ENCODE results near the gene REPIN1. TPM values are rescaled to one million over a fixed set of nuclear protein-coding genes. Genes with fewer than 3 reads are reported as not detected.

Gene REPIN1
- total and polyA plus RNA-seq, 4 donors = 17.1 to 118 (median 55.1) TPM

DNA sequence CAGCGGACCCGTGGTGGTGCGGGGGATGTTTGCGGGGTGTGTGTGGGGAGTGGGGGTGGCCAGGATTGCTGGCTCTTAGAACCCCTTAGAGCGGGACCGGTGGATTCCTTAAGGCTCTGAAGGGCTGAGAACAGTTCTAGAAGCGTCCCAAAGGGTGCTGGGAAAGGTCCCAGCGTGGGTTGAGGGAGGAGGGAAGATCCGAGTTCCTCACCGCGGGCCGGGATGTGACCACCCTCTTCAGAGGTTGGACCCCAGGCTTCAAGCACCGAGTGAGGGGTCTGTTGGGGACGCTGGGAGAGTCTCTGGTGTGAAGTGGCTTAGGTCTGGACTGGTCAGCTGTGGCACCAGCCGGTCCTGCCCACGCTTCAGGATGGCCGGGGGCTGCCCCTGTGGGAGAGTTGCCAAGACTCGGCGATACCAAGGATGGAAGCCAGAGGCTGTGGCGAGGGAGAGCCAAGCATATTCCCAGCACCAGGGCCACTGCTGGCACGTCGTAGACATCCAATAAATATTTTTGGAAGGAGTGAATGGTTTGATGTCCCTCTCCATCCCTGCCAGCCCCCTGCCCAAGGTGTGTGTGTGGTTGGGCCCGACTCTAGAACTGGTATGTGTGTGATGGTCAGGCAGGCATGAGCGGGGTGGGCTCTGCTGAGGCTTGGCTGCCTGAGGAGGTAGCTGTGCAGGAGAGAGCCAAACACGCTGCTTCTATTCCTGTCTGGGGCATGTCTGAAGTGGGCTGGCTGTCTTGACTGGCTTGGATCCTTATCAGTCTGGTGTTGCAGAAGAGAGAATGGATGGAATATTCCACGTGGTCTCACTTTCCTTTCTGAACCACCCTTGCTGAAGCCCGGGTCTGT, 29.7 kb downstream of the REPIN1 start:
- 95% methylated on average over 27 of the region's 27 CpGs for WGBS
- Histone ChIP-seq H3K4me3 (ENCODE audit: low read depth in 1 of 3, low read length in 3 of 3) (no peak overlapping the region), H3K27ac (ENCODE audit: low read depth in 1 of 2, low read length in 2 of 2) (no peak overlapping the region), H3K36me3 (ENCODE audit: control insufficient read depth in 4 of 4, insufficient read depth in 3 of 4, low read depth in 1 of 4, low read length in 3 of 4) (peaks cover 0 to 4% (median 0%) of the 10 kb centered on the region in 4 donors), H3K9me3 (ENCODE audit: control insufficient read depth in 4 of 4, low read length in 3 of 4) (no peaks in the 10 kb centered on the region), H3K9ac (ENCODE audit: low read depth in 1 of 2, low read length in 2 of 2) (no peak overlapping the region), H3K27me3 (ENCODE audit: control insufficient read depth in 4 of 4, insufficient read depth in 4 of 4, low read length in 3 of 4) (no peaks in the 10 kb centered on the region), H3K4me1 (ENCODE audit: control insufficient read depth in 4 of 4, insufficient read depth in 4 of 4, low read length in 3 of 4) (no peaks in the 10 kb centered on the region)
- DNase-seq (ENCODE audit: low spot score) = no peak
- TF ChIP-seq SP1 (IDR thresholded peaks at IDR 0.05) = no peak
- no peak for TF ChIP-seq NR2F2 (IDR thresholded peaks at IDR 0.05)
- no peak for TF ChIP-seq GABPA (IDR thresholded peaks at IDR 0.05 in 1 of 2, conservative IDR thresholded peaks at IDR 0.05 in 1 of 2)
- no peak for TF ChIP-seq YY1 (IDR thresholded peaks at IDR 0.05)
- no peak for TF ChIP-seq HNF4A (conservative IDR thresholded peaks at IDR 0.05)
- no peak for TF ChIP-seq FOXA2 (IDR thresholded peaks at IDR 0.05)
- TF ChIP-seq, protein P1, sequence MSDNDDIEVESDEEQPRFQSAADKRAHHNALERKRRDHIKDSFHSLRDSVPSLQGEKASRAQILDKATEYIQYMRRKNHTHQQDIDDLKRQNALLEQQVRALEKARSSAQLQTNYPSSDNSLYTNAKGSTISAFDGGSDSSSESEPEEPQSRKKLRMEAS (IDR thresholded peaks at IDR 0.05) = no peak
- no peak for TF ChIP-seq JUND (IDR thresholded peaks at IDR 0.05)
- TF ChIP-seq, protein P2, sequence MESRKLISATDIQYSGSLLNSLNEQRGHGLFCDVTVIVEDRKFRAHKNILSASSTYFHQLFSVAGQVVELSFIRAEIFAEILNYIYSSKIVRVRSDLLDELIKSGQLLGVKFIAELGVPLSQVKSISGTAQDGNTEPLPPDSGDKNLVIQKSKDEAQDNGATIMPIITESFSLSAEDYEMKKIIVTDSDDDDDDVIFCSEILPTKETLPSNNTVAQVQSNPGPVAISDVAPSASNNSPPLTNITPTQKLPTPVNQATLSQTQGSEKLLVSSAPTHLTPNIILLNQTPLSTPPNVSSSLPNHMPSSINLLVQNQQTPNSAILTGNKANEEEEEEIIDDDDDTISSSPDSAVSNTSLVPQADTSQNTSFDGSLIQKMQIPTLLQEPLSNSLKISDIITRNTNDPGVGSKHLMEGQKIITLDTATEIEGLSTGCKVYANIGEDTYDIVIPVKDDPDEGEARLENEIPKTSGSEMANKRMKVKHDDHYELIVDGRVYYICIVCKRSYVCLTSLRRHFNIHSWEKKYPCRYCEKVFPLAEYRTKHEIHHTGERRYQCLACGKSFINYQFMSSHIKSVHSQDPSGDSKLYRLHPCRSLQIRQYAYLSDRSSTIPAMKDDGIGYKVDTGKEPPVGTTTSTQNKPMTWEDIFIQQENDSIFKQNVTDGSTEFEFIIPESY (IDR thresholded peaks at IDR 0.05) = no peak

DNA sequence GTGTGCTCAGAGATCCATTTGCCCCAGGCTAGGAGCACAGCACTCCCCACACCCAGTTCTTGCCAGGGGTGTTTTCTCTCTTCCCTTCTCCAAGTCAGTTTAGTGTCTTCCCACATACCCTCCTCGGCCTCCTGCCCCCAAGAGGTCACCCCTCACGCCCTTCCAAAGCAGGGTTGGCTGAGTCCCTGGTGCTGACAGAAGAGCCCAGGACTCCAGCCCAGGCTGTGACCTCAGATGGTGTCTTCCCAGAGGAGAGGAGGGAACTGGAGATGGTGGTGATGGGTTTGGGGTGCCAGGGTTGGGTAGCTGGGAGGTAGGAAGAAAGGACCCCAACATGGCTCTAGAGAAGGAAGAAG, 30.3 kb downstream of the REPIN1 start:
- H3K9me3 ChIP-seq (ENCODE audit: control insufficient read depth in 4 of 4, low read length in 3 of 4) = no peaks in the 10 kb centered on the region
- H3K27me3 ChIP-seq (ENCODE audit: control insufficient read depth in 4 of 4, insufficient read depth in 4 of 4, low read length in 3 of 4) = no peaks in the 10 kb centered on the region
- peaks cover 0 to 3% (median under 1%) of the 10 kb centered on the region in 4 donors for H3K4me1 ChIP-seq (ENCODE audit: control insufficient read depth in 4 of 4, insufficient read depth in 4 of 4, low read length in 3 of 4)
- H3K4me3 ChIP-seq (ENCODE audit: low read depth in 1 of 3, low read length in 3 of 3) = no peak overlapping the region
- H3K36me3 ChIP-seq (ENCODE audit: control insufficient read depth in 4 of 4, insufficient read depth in 3 of 4, low read depth in 1 of 4, low read length in 3 of 4) = peaks cover 0 to 4% (median 0%) of the 10 kb centered on the region in 4 donors
- 91% methylated on average over 2 of the region's 2 CpGs for WGBS
- H3K27ac ChIP-seq (ENCODE audit: low read depth in 1 of 2, low read length in 2 of 2) = no peak overlapping the region
- no peak overlapping the region for H3K9ac ChIP-seq (ENCODE audit: low read depth in 1 of 2, low read length in 2 of 2)
- no peak for TF ChIP-seq EGR1 (IDR thresholded peaks at IDR 0.05; ENCODE audit: low read depth in 2 of 2)
- TF ChIP-seq NR2F2 (IDR thresholded peaks at IDR 0.05) = no peak
- TF ChIP-seq HNF4A (conservative IDR thresholded peaks at IDR 0.05) = no peak
- TF ChIP-seq, protein P2 (IDR thresholded peaks at IDR 0.05) = no peak
- TF ChIP-seq, protein P3, sequence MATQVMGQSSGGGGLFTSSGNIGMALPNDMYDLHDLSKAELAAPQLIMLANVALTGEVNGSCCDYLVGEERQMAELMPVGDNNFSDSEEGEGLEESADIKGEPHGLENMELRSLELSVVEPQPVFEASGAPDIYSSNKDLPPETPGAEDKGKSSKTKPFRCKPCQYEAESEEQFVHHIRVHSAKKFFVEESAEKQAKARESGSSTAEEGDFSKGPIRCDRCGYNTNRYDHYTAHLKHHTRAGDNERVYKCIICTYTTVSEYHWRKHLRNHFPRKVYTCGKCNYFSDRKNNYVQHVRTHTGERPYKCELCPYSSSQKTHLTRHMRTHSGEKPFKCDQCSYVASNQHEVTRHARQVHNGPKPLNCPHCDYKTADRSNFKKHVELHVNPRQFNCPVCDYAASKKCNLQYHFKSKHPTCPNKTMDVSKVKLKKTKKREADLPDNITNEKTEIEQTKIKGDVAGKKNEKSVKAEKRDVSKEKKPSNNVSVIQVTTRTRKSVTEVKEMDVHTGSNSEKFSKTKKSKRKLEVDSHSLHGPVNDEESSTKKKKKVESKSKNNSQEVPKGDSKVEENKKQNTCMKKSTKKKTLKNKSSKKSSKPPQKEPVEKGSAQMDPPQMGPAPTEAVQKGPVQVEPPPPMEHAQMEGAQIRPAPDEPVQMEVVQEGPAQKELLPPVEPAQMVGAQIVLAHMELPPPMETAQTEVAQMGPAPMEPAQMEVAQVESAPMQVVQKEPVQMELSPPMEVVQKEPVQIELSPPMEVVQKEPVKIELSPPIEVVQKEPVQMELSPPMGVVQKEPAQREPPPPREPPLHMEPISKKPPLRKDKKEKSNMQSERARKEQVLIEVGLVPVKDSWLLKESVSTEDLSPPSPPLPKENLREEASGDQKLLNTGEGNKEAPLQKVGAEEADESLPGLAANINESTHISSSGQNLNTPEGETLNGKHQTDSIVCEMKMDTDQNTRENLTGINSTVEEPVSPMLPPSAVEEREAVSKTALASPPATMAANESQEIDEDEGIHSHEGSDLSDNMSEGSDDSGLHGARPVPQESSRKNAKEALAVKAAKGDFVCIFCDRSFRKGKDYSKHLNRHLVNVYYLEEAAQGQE (IDR thresholded peaks at IDR 0.05) = no peak
- TF ChIP-seq TAF1 (conservative IDR thresholded peaks at IDR 0.05) = no peak
- TF ChIP-seq RXRA (IDR thresholded peaks at IDR 0.05) = no peak
- TF ChIP-seq, protein P4, sequence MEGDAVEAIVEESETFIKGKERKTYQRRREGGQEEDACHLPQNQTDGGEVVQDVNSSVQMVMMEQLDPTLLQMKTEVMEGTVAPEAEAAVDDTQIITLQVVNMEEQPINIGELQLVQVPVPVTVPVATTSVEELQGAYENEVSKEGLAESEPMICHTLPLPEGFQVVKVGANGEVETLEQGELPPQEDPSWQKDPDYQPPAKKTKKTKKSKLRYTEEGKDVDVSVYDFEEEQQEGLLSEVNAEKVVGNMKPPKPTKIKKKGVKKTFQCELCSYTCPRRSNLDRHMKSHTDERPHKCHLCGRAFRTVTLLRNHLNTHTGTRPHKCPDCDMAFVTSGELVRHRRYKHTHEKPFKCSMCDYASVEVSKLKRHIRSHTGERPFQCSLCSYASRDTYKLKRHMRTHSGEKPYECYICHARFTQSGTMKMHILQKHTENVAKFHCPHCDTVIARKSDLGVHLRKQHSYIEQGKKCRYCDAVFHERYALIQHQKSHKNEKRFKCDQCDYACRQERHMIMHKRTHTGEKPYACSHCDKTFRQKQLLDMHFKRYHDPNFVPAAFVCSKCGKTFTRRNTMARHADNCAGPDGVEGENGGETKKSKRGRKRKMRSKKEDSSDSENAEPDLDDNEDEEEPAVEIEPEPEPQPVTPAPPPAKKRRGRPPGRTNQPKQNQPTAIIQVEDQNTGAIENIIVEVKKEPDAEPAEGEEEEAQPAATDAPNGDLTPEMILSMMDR (IDR thresholded peaks at IDR 0.05; ENCODE audit: low read depth, low read length, missing input control) = no peak
- TF ChIP-seq, protein P5, sequence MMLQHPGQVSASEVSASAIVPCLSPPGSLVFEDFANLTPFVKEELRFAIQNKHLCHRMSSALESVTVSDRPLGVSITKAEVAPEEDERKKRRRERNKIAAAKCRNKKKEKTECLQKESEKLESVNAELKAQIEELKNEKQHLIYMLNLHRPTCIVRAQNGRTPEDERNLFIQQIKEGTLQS (IDR thresholded peaks at IDR 0.05) = no peak
- TF ChIP-seq RAD21 (IDR thresholded peaks at IDR 0.05) = no peak
- TF ChIP-seq YY1 (IDR thresholded peaks at IDR 0.05) = no peak
- no peak for TF ChIP-seq GABPA (IDR thresholded peaks at IDR 0.05 in 1 of 2, conservative IDR thresholded peaks at IDR 0.05 in 1 of 2)
- TF ChIP-seq, protein P1 (IDR thresholded peaks at IDR 0.05) = no peak
- TF ChIP-seq FOXA1 (IDR thresholded peaks at IDR 0.05) = no peak
- TF ChIP-seq HNF4G (IDR thresholded peaks at IDR 0.05) = no peak
- no peak for TF ChIP-seq JUND (IDR thresholded peaks at IDR 0.05)
- no peak for TF ChIP-seq FOXA2 (IDR thresholded peaks at IDR 0.05)
- no peak for TF ChIP-seq SP1 (IDR thresholded peaks at IDR 0.05)
- DNase-seq (ENCODE audit: low spot score) = no peak
